Suprapubic skin (tissue), 4 donors: ENCODE results near the gene WWTR1. TPM values are rescaled to one million over a fixed set of nuclear protein-coding genes. Genes with fewer than 3 reads are reported as not detected.

Experiments
- DNase-seq, 2 donors: peaks; one replicate each; pipeline ENCODE4 v3.0.0-alpha.2; 2019; ENCODE audit warnings: low spot score in 2 of 2
- H3K27ac ChIP-seq: fragments of 200-600 bp; sonication (generic); one replicate; pipeline ENCODE4 v1.5.1; 2019
- H3K27me3 ChIP-seq: fragments of 200-600 bp; sonication (generic); one replicate; pipeline ENCODE4 v1.5.1; 2019
- H3K36me3 ChIP-seq: fragments of 200-600 bp; sonication (generic); one replicate; pipeline ENCODE4 v1.5.1; 2019
- H3K4me1 ChIP-seq: fragments of 200-600 bp; sonication (generic); one replicate; pipeline ENCODE4 v1.5.1; 2019
- H3K4me3 ChIP-seq: fragments of 200-600 bp; sonication (generic); one replicate; pipeline ENCODE4 v1.5.1; 2019; ENCODE audit warnings: mild to moderate bottlenecking
- H3K9me3 ChIP-seq: fragments of 200-600 bp; sonication (generic); one replicate; pipeline ENCODE4 v1.5.1; 2019
- EP300 ChIP-seq: sonication (generic); formaldehyde crosslinking; IDR thresholded peaks from one replicate; pipeline ENCODE4 v1.6.1; 2017; ENCODE audit warnings: antibody characterized with exemption
- POLR2A ChIP-seq, 2 donors: fragments of 450-650 bp; IDR thresholded peaks; one replicate each; pipeline ENCODE4 v1.6.1; 2017; ENCODE audit warnings: antibody characterized with exemption in 2 of 2, mild to moderate bottlenecking in 2 of 2, moderate library complexity in 2 of 2
- POLR2AphosphoS5 ChIP-seq, 3 donors: sonication (generic); formaldehyde crosslinking; IDR thresholded peaks; one replicate each; pipeline ENCODE4 v1.6.1; 2017; ENCODE audit warnings: antibody characterized with exemption in 3 of 3
- WGBS: methylation state at CpG from one replicate; pipeline ENCODE4 v1.1.5; 2018; 5-methylcytosine and 5-hydroxymethylcytosine counted together
- total RNA-seq, 4 donors: library from RNA; depleted of rRNA; stranded (reverse); fragments of >200 nt; gene quantifications; one replicate each; pipeline ENCODE4 v1.1.0, GENCODE V29; 2016
- TF ChIP-seq, protein P1 (sequence below), 2 donors: fragments of 200-600 bp in 1 of 2; fragments of 450-650 bp in 1 of 2; sonication (generic) in 1 of 2; IDR thresholded peaks; one replicate each; pipeline ENCODE4 v1.5.1; 2016 to 2019; ENCODE audit warnings: antibody characterized with exemption in 2 of 2, mild to moderate bottlenecking in 1 of 2, moderate library complexity in 1 of 2

Gene WWTR1
- total RNA-seq, 4 donors from 2014 or later, result 33.0 to 68.9 (median 52.1) TPM

DNA sequence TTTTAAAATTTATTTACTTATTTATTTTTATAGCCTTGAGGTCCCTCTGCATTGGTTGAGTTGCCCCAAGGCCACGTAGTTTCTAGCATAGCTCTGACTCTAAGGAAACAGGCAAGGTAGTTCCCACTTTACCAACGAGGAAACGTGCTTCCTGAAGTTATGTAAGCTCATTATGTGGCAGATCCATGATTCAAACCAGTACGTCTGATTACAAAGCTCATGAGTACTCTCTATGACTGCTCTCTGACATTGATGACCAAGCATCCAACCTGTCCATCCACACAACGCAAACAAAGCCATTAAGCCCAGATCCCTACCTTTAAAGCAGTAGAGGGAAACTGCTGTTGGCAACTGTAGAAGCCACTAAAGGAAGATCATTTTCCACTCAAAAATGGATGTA is 25.6 kb downstream of the WWTR1 start:
- Histone ChIP-seq H3K9me3 (no peaks in the 10 kb centered on the region), H3K27ac (no peak overlapping the region), H3K4me1 (peaks cover 29% of the 10 kb centered on the region), H3K27me3 (no peaks in the 10 kb centered on the region), H3K36me3 (no peaks in the 10 kb centered on the region), H3K4me3 (no peak overlapping the region)
- DNase-seq, result no peak
- TF ChIP-seq POLR2AphosphoS5 (IDR thresholded peaks at IDR 0.05) (no peak), EP300 (no peak), POLR2A (IDR thresholded peaks at IDR 0.05) (no peak)
- TF ChIP-seq, protein P1, sequence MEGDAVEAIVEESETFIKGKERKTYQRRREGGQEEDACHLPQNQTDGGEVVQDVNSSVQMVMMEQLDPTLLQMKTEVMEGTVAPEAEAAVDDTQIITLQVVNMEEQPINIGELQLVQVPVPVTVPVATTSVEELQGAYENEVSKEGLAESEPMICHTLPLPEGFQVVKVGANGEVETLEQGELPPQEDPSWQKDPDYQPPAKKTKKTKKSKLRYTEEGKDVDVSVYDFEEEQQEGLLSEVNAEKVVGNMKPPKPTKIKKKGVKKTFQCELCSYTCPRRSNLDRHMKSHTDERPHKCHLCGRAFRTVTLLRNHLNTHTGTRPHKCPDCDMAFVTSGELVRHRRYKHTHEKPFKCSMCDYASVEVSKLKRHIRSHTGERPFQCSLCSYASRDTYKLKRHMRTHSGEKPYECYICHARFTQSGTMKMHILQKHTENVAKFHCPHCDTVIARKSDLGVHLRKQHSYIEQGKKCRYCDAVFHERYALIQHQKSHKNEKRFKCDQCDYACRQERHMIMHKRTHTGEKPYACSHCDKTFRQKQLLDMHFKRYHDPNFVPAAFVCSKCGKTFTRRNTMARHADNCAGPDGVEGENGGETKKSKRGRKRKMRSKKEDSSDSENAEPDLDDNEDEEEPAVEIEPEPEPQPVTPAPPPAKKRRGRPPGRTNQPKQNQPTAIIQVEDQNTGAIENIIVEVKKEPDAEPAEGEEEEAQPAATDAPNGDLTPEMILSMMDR (IDR thresholded peaks at IDR 0.05), result no peak
- 90% methylated on average over 5 of the region's 5 CpGs for WGBS

DNA sequence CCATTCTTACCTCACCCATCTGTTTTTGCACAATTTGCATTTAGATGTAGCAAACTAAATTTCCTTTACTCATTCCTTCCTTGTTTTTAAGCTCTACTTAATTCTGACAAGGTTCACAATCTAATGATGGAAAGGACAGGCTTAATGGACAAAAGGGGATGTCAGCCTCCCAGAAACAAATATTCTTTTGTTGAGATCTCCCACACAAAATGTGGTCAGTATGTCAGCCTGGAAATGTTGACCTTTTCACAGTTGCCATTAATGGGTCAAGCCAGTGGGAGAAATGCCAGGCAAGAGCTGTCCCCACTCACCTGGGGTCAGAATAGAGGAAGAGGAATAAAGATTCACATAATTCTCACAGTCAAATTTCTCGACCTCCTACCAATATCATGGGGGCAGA is 27.0 kb downstream of the WWTR1 start:
- no peak overlapping the region for H3K4me3 ChIP-seq
- TF ChIP-seq POLR2A (IDR thresholded peaks at IDR 0.05) (no peak), POLR2AphosphoS5 (IDR thresholded peaks at IDR 0.05) (no peak), EP300 (no peak)
- TF ChIP-seq, protein P1 (IDR thresholded peaks at IDR 0.05), result no peak
- no peak for DNase-seq
- no peak overlapping the region for H3K27ac ChIP-seq
- H3K9me3 ChIP-seq, result no peaks in the 10 kb centered on the region
- WGBS, result 89% methylated on average over 1 of the region's 1 CpG
- H3K27me3 ChIP-seq, result no peaks in the 10 kb centered on the region
- no peaks in the 10 kb centered on the region for H3K36me3 ChIP-seq
- H3K4me1 ChIP-seq, result peaks cover 34% of the 10 kb centered on the region

DNA sequence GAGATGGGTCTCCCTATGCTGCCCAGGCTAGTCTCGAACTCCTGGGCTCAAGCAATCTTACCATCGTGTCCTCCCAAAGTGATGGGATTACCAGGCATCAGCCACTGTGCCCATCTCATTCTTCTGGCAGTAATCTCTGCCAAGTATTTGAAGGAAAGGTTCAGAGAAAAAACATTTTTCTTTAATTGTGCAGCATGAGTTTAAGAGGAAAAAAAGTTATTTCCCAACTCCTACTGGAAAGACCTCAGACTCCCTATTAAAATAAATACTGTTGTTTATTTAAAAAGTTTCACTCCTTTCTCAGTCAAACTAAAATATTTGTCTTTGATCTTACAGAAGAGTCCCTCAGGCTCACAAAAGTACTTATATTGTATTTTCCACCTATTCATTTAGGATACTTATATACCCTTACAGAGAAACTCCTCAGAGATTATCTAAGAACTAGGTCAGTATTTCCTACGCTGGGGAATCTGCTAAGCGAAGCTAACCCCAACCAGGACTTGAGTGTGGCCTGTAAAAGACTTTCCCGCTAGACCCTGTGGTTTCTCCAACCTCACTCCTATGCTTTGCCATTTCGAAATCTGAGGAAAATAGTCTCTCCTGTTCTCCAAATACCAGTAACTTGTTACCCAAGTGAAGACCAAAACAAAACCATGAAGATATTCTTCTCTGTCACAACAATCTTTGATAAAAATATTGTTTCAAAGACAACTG is 28.7 kb downstream of the WWTR1 start:
- no peak overlapping the region for H3K4me3 ChIP-seq
- WGBS, result 62% methylated on average over 6 of the region's 6 CpGs
- H3K27ac ChIP-seq, result no peak overlapping the region
- no peak for DNase-seq
- no peaks in the 10 kb centered on the region for H3K27me3 ChIP-seq
- no peaks in the 10 kb centered on the region for H3K9me3 ChIP-seq
- peaks cover 32% of the 10 kb centered on the region for H3K4me1 ChIP-seq
- no peaks in the 10 kb centered on the region for H3K36me3 ChIP-seq
- TF ChIP-seq EP300 (no peak), POLR2A (IDR thresholded peaks at IDR 0.05) (no peak), POLR2AphosphoS5 (IDR thresholded peaks at IDR 0.05) (no peak)
- TF ChIP-seq, protein P1 (IDR thresholded peaks at IDR 0.05), result no peak

DNA sequence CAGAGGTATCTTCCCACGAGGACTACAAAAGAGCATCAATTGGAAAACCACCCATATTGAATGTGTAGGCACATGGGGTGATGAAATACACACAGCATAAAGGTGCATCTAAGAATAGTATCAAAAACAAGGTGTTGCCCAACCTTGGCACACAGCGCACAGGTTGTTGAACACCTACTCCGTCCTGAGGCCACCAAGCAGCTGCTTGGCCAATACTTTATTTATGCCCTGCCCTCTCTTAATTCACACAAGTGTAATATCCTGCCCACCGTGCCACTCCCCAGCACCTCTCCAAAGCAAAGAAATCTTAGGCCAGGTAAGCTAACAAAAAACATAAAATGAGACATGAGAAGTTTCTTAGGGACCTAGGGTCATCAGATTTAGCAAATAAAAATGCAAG is 31.2 kb downstream of the WWTR1 start:
- Histone ChIP-seq H3K27ac (no peak overlapping the region), H3K36me3 (no peaks in the 10 kb centered on the region), H3K4me1 (peaks cover 32% of the 10 kb centered on the region), H3K4me3 (no peak overlapping the region), H3K27me3 (no peaks in the 10 kb centered on the region), H3K9me3 (no peaks in the 10 kb centered on the region)
- 65% methylated on average over 4 of the region's 4 CpGs for WGBS
- TF ChIP-seq POLR2AphosphoS5 (IDR thresholded peaks at IDR 0.05) (no peak), POLR2A (IDR thresholded peaks at IDR 0.05) (no peak), EP300 (no peak)
- TF ChIP-seq, protein P1 (IDR thresholded peaks at IDR 0.05), result no peak
- no peak for DNase-seq

DNA sequence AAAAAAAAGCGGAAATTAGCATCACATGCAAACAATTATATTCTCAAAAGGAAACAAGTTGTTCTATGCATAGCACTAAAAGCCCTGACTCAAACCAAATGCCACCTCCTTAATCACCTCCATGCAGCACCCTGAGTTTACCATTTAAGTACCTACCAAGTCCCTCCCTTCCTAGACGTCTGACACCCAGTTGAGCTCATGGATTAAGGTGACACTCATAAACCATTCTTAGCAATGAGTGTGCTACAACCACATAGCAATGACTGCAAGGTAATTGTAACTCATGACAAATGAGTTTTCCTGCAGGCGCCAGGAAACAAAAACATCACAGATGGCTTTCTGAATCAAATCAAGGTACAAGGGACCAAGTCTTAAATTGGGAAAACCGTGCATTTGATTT is 32.0 kb downstream of the WWTR1 start:
- Histone ChIP-seq H3K4me3 (no peak overlapping the region), H3K9me3 (no peaks in the 10 kb centered on the region), H3K4me1 (peaks cover 37% of the 10 kb centered on the region), H3K27ac (no peak overlapping the region), H3K36me3 (no peaks in the 10 kb centered on the region), H3K27me3 (no peaks in the 10 kb centered on the region)
- WGBS, result 60% methylated on average over 4 of the region's 4 CpGs
- DNase-seq, result no peak
- no peak for TF ChIP-seq POLR2AphosphoS5 (IDR thresholded peaks at IDR 0.05)
- no peak for TF ChIP-seq EP300
- TF ChIP-seq POLR2A (IDR thresholded peaks at IDR 0.05), result no peak
- TF ChIP-seq, protein P1 (IDR thresholded peaks at IDR 0.05), result no peak
